IPS DF 6.9 (cell line): ENCODE results near the gene HMG20B.

Source experiments
- DNase-seq: peaks from one replicate; pipeline ENCODE4 v3.0.0-alpha.2; 2013; ENCODE audit warnings: low read depth, low spot score
- H3K27ac ChIP-seq: one replicate; pipeline ENCODE4 v1.5.1; 2013; ENCODE audit warnings: low read length, control low read depth
- H3K27me3 ChIP-seq: 2 replicates; pipeline ENCODE4 v1.6.1; 2013; ENCODE audit warnings: mild to moderate bottlenecking, low read length; ENCODE audit not compliant: control insufficient read depth, insufficient read depth
- H3K36me3 ChIP-seq: 2 replicates; pipeline ENCODE4 v1.6.1; 2013; ENCODE audit warnings: low read length; ENCODE audit not compliant: control insufficient read depth, insufficient read depth
- H3K4me1 ChIP-seq: 2 replicates; pipeline ENCODE4 v1.6.1; 2013; ENCODE audit warnings: low read length; ENCODE audit not compliant: control insufficient read depth, insufficient read depth
- H3K4me3 ChIP-seq: 2 replicates; pipeline ENCODE4 v1.5.1; 2013; ENCODE audit warnings: mild to moderate bottlenecking, low read length
- H3K9me3 ChIP-seq: 2 replicates; pipeline ENCODE4 v1.6.1; 2013; ENCODE audit warnings: low read length, inconsistent platforms; ENCODE audit not compliant: control insufficient read depth, insufficient read depth
- WGBS: extraction: QIAGEN DNeasy Blood & Tissue Kit; methylation state at CpG from one replicate; pipeline ENCODE4 v1.1.7; 2013; ENCODE audit warnings: mixed read lengths, missing lambda C conversion rate; ENCODE audit not compliant: insufficient read length, insufficient coverage; 5-methylcytosine and 5-hydroxymethylcytosine counted together

The HMG20B gene

DNA sequence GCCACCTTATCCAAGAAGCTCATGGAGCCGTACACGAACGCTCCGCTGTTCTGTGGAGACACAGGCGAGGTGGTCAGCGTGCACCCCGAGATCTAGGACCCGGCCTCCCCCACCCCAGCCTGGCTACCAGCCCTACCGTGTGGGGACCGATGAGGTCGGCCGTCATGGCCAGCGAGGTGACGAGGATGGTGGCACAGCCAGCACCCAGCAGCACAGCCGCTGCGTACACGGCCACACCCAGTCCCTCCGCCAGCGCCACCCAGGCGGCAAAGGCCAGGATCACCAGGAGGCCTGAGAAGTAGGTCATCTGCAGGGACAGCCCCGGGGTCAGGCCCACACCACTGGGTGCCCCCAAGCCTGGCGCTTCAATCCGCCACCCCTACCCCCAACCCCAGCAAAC lies 26.6 kb upstream of the HMG20B start:
- Histone ChIP-seq H3K36me3 (peaks cover 14% of the 10 kb centered on the region), H3K4me1 (no peaks in the 10 kb centered on the region), H3K27me3 (no peaks in the 10 kb centered on the region), H3K4me3 (no peak overlapping the region), H3K9me3 (no peaks in the 10 kb centered on the region), H3K27ac (no peak overlapping the region)
- no peak for DNase-seq
- WGBS = no CpG with 5 or more reads among the region's 23 CpGs

DNA sequence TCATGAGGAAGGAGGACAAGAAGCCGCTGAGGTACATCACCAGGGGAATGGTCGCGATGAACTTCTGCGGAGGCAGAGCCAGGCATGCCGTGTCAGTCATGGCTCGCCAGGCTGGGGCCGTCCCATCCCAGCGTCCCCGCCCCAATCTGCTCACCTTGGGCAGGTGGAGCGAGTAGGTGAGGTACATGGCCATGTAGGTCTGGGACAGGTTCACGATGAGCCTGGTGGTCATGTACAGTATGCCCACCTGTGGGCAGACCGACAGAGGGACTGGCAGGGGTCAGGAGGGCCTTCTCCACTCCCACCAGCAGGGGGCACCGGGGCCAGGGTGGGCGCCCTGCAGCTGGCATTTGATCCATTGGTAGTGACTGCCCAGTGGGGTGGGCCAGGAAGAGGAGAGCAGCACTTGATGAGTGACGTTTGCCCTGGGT lies 25.4 kb upstream of the HMG20B start:
- Histone ChIP-seq H3K4me1 (no peaks in the 10 kb centered on the region), H3K36me3 (peaks cover 14% of the 10 kb centered on the region), H3K4me3 (no peak overlapping the region), H3K27ac (no peak overlapping the region), H3K9me3 (no peaks in the 10 kb centered on the region), H3K27me3 (no peaks in the 10 kb centered on the region)
- no peak for DNase-seq
- WGBS = no CpG with 5 or more reads among the region's 15 CpGs

DNA sequence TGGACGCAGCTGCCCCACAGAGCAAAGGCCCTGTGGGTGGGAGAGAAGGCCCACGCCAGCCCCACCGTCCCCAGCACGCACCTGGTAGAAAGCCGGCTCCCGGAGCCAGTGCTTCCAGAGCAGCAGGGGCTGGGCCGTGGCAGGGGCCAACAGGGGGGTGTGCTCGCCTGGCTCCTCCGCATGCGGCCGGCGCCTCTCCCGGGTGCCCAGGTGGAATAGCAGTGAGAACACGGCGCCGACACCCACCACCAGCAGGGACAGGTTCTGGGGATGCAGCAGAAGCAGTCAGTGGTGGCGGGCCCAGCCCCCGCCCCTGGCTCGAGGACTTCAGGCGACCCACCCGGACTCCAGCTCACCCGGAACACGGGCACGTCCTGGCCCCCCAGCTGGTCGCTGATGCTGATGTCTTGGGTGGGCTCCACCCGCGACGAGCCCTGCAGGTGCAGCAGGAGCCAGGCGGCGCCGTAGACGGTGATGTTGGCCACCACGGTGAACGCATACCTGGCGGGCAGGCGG lies 24.9 kb upstream of the HMG20B start:
- no peak overlapping the region for H3K27ac ChIP-seq
- no peak for DNase-seq
- H3K9me3 ChIP-seq = no peaks in the 10 kb centered on the region
- peaks cover 14% of the 10 kb centered on the region for H3K36me3 ChIP-seq
- no CpG with 5 or more reads among the region's 36 CpGs for WGBS
- no peak overlapping the region for H3K4me3 ChIP-seq
- no peaks in the 10 kb centered on the region for H3K27me3 ChIP-seq
- H3K4me1 ChIP-seq = no peaks in the 10 kb centered on the region

DNA sequence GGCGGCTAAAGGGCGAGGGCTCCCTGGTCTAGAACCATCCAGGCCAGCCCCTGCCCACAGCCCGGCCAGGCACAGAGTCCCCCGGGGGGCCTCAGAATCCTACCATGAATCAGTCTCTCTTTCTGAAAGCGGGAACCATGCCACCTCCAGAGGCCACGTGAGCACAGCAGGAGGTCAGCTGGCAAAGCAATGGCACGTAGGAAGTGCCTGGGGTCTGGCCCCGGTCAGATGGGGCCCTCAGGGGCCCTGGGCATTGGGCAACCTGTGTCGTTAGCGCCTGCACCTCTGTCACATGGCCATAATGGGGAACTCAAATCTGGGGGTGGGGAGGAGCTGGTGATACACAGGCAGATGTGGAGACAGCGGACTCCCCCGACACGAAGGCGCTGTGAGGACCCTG lies 24.1 kb upstream of the HMG20B start:
- Histone ChIP-seq H3K4me3 (no peak overlapping the region), H3K36me3 (peaks cover 14% of the 10 kb centered on the region), H3K27ac (no peak overlapping the region), H3K4me1 (no peaks in the 10 kb centered on the region), H3K27me3 (no peaks in the 10 kb centered on the region), H3K9me3 (no peaks in the 10 kb centered on the region)
- DNase-seq = no peak
- WGBS = no CpG with 5 or more reads among the region's 14 CpGs

DNA sequence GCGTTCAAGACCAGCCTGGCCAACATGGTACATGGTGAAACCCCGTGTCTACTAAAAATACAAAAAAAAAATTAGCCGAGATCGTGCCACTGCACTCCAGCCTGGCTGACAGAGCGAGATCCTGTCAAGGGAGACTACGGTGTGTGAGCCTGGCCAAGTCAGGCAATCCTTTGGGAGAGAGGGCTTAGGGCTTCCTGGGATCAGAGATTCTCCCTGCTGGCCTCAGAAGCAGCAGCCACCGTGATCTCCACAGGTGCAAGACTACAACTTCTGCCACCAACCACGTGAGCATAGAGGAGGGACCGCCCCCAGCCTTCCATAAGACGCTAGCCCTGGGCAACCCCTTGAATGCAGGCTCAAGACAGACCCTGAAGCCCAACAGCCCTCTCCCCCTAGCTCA lies 22.9 kb upstream of the HMG20B start:
- H3K4me3 ChIP-seq = no peak overlapping the region
- H3K27me3 ChIP-seq = no peaks in the 10 kb centered on the region
- no peak for DNase-seq
- H3K36me3 ChIP-seq = peaks cover 12% of the 10 kb centered on the region
- H3K9me3 ChIP-seq = no peaks in the 10 kb centered on the region
- no peaks in the 10 kb centered on the region for H3K4me1 ChIP-seq
- H3K27ac ChIP-seq = no peak overlapping the region
- no CpG with 5 or more reads among the region's 10 CpGs for WGBS

DNA sequence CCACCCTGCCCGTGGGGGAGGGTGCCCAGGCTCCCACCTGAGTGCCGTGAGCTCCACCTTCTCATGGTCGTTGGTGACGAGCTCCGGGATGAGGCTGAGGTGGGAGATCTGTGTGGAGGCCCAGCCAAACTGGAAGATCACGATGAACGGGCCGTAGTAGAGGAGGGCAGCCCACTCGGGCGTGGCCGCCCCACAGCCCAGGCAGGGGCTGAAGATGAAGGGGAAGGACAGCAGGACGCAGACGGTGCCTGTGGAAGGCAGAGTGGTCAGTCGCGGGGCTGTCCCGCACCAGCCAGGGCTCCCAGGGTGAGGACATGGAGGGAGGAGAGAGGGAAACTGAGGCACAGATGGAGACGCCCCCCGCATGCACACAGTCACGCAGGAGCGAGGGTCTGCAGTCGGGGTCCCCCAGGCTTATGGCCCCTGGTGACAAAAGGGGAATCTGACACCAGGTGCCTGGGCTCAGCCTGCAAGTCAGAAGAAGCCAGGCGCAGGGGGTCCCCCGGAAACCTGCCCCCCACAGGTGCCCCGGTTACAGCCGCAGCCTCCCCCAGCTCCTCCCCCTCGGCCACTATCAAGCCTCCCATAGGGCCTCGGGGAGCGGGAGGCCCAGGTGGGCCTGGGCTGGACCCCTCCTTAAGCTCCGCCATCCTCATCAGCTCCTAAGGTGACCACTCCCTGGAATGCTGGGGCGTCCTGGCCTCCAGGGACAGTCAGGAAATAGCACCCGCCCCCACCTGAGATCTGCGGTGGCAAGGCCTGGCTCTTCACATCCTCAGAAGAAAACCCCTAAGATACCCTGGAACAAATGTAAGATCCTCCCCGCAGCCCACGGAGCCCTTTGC lies 21.6 kb upstream of the HMG20B start:
- H3K9me3 ChIP-seq = no peaks in the 10 kb centered on the region
- H3K27ac ChIP-seq = no peak overlapping the region
- WGBS = no CpG with 5 or more reads among the region's 34 CpGs
- peaks cover 9% of the 10 kb centered on the region for H3K36me3 ChIP-seq
- no peaks in the 10 kb centered on the region for H3K4me1 ChIP-seq
- no peaks in the 10 kb centered on the region for H3K27me3 ChIP-seq
- H3K4me3 ChIP-seq = no peak overlapping the region
- no peak for DNase-seq

DNA sequence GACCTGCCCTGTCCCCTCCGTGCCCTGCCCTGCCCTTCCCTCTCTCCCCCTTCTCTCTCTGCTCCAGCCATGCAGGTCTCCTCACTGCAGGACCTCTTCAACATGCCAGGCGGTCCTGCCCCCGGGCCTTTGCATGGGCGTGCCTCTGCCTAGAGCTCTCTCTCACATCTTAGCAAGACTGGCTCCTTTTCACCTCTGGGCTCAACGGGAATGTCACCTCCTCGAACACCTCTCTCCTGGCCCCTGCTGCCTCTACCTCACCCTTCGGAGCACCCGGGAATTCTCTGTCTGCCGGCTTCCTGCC lies 21.0 kb upstream of the HMG20B start:
- H3K4me3 ChIP-seq = no peak overlapping the region
- 0 out of 2 replicates have a peak, but pooled peaks cover 1% of the 10 kb centered on the region for H3K4me1 ChIP-seq
- no peak for DNase-seq
- no CpG with 5 or more reads among the region's 9 CpGs for WGBS
- no peaks in the 10 kb centered on the region for H3K9me3 ChIP-seq
- no peak overlapping the region for H3K27ac ChIP-seq
- H3K27me3 ChIP-seq = no peaks in the 10 kb centered on the region
- H3K36me3 ChIP-seq = peaks cover 7% of the 10 kb centered on the region; the same call in 1 of the 2 replicates

DNA sequence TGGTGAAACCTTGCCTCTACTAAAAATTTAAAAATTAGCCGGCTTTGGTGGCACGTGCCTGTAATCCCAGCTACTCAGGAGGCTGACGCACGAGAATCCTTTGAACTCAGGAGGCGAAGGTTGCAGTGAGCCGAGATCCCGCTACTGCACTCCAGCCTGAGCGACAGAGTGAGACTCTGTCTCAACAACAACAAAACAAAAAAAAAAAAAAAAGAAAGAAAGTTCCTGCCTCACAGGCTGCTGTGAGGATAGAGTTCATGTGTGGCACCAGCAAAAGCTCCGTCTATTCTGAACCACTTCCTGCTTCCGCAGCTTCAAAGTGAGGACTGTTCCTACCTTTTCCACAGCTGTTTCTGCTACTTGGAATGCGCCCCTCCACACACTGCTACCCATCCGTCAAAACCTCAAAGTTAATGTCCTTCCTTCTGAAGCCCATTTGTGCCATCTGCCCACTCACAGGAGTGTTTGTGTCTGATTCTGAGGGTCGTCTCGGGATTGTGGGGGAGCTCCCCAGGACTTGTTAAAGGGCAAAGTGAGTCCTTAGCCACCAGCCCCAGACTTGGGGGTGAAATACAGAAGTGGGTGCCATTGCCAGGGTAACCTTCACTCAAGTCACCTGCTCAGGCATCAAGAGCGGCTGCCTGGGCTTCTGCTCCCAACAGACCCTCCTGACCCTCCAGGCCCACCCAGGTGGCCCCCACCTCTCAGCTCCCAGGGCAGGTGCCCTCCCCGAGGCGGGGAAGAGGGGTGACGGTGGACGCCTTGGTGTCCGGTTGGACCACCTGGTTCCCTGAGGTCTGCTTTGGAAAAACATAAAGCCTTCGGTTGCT lies 18.3 kb upstream of the HMG20B start:
- no CpG with 5 or more reads among the region's 21 CpGs for WGBS
- no peaks in the 10 kb centered on the region for H3K9me3 ChIP-seq
- H3K27me3 ChIP-seq = no peaks in the 10 kb centered on the region
- H3K4me3 ChIP-seq = no peak overlapping the region
- no peak overlapping the region for H3K27ac ChIP-seq
- H3K36me3 ChIP-seq = no peaks in the 10 kb centered on the region; the same call in 1 of the 2 replicates
- no peak for DNase-seq
- H3K4me1 ChIP-seq = 0 out of 2 replicates have a peak, but pooled peaks cover 2% of the 10 kb centered on the region

DNA sequence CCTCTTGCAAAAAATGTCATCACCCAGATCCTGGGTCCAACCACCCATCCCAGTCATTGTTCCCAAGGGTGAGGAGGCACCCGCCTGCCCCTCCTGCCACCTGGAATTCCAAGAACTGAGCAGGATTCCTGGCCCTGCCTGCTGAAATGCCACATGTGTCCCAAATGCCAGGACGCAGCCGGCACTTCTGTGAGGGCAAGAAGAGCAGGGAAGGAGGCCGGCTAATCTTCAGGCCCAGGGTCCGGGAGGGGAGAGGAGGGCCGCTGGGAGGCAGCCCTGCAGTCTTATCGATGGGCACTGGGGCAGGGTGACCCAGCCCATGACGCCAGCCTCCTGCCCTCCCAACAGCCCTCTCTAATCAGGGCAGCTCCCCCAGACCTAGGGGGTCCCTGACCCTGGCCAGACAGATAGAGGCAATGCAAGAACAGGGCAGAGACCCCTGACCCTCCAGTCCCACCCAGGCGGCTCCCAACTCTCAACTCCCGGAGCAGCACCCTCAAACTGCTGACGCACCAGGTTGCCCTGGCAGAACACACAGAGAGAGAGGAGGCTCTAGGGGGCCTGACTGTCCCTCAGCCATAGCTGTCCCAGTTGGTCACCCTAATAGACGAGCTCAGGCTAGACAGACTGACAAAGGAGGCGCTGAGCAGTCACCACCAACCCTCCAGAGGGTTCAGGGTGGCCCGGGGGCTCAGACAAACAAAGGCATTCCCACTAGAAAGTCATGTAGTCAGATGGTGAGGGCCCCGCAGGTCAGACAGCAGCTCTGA lies 16.9 kb upstream of the HMG20B start:
- Histone ChIP-seq H3K4me3 (no peak overlapping the region), H3K4me1 (0 out of 2 replicates have a peak, but pooled peaks cover 2% of the 10 kb centered on the region), H3K27ac (no peak overlapping the region), H3K36me3 (no peaks in the 10 kb centered on the region; the same call in 1 of the 2 replicates), H3K9me3 (no peaks in the 10 kb centered on the region), H3K27me3 (no peaks in the 10 kb centered on the region)
- whole genome bisulfite sequencing = no CpG with 5 or more reads among the region's 15 CpGs
- no peak for DNase-seq

DNA sequence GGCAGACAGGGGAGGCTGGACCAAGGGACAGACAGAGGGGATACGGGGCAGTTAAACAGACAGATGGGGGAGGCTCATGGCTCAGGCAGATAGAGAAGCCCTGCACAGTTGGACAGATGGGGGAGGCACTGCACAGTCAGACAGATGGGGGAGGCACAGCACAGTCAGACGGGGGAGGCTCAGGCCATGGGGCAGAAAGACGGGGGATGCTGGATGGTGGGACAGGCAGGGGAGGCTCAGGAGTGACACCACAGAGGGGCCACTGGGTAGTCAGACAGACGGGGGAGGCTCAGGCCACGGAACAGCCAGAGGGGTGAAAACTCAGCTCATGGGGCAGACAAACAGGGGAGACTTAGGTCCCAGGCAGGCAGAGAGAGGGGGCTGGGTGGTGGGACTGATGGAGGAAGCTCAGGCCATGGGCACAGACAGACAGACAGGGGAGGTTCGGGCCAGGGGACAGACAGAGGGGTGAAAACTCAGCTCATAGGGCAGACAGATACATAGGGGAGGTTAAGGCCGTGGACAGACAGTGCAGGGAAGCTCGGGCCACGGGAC lies 16.2 kb upstream of the HMG20B start:
- no peak for DNase-seq
- H3K27ac ChIP-seq = no peak overlapping the region

More for the DNA sequence above, 16.2 kb upstream of the HMG20B start:
- Histone ChIP-seq H3K9me3 (no peaks in the 10 kb centered on the region), H3K4me1 (0 out of 2 replicates have a peak, but pooled peaks cover 2% of the 10 kb centered on the region), H3K27me3 (no peaks in the 10 kb centered on the region), H3K36me3 (no peaks in the 10 kb centered on the region; the same call in 1 of the 2 replicates), H3K4me3 (peak overlapping the region; percentile 88)
- WGBS = no CpG with 5 or more reads among the region's 9 CpGs
